GM18526 (cell line): ENCODE data around the gene ZNF593.

Source experiments
- POLR2A ChIP-seq: IDR thresholded peaks from 3 replicates; pipeline ENCODE4 v1.6.1; 2011; ENCODE audit not compliant: insufficient read length; ENCODE audit errors: extremely low read depth

The ZNF593 gene

GRCh38 chr1:26181586-26182382, 12.1 kb downstream of the ZNF593 start:
- TF ChIP-seq POLR2A = no peak

GRCh38 chr1:26182383-26182696, 12.6 kb downstream of the ZNF593 start:
- TF ChIP-seq POLR2A = no peak

DNA sequence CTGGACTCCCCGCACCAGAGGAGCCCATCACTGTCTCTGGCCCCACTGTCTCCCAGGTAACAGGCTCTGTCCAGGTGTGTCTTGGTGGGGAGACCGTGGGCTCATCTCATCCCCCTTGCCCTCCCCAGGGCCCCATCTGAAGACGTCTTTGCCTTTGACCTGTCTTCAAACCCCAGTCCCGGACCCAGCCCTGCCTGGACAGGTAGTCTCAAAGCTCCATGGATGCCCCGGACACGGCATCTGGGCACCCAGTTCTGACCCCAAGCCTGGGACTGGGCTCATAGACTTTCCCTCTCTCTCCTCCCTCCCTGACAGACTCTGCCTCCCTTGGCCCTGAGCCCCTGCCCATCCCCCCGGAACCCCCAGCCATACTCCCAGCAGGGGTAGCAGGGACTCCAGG, 14.4 kb downstream of the ZNF593 start:
- no peak for TF ChIP-seq POLR2A

GRCh38 chr1:26184883-26185282, 15.2 kb downstream of the ZNF593 start:
- no peak for TF ChIP-seq POLR2A

DNA sequence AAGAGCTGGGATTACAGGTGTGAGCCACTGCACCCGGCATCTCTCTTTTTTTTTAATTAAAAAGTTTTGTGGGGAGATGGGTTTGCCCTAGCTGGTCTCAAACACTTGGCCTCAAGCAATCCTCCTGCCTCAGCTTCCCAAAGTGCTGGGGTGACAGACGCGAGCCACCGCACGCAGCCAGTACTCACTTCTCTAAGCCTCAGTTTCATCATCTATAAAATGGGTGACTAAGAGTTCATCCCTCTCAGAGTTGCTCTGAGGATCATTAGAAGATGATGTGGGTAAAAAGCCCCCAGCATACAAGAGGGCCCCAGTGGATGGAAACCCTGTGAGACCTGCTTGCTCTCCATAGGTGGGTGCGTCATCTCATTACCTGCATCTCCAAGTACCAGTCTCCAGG, 18.2 kb downstream of the ZNF593 start:
- no peak for TF ChIP-seq POLR2A

DNA sequence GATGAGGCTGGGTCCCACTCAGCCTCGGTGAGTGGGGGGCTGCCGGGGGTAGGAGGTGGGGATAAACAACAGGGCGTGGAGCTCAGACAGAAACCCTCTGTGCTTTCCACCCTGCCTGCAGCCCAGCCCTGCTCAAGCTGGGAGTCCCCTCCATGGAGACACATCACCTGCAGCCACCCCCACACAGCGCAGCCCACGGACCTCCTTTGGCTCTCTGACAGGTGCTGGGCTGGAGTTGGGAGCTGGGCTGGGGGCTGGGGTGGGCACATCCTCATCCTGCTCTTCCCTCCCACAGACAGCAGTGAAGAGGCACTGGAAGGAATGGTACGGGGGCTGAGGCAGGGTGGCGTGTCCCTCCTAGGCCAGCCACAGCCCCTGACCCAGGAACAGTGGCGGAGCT, 18.8 kb downstream of the ZNF593 start:
- TF ChIP-seq POLR2A = no peak

GRCh38 chr1:26189331-26189730, 19.6 kb downstream of the ZNF593 start:
- TF ChIP-seq POLR2A = no peak

GRCh38 chr1:26189751-26190275, 20.1 kb downstream of the ZNF593 start:
- TF ChIP-seq POLR2A = no peak

- no peak for TF ChIP-seq POLR2A
Measured at GRCh38 chr1:26190373-26190987, 20.8 kb downstream of the ZNF593 start, which contains the start of gene CATSPER4. TSS of gene CATSPER4 (plus strand) at chr1:26190602. CDS start at chr1:26190628, 26 bp downstream.

DNA sequence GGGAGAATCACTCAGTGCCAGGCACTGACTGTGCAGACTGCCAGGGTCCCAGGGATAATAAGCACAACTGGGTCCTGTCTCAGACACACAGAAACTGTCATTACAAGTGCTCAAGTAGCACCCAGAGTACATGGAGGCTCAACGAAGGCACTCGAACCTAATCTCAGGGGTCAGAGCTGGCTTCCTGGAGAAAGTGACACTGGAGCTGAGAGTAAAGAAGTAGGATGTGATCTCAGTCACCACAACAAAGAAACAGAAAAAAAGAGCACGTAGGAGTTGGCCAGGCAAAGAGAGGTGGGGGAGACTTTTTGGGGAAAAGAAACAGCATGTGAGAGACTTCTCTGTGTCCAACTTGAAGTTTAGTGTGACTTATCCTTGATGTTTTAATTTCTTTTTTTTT, 22.0 kb downstream of the ZNF593 start:
- TF ChIP-seq POLR2A = no peak

DNA sequence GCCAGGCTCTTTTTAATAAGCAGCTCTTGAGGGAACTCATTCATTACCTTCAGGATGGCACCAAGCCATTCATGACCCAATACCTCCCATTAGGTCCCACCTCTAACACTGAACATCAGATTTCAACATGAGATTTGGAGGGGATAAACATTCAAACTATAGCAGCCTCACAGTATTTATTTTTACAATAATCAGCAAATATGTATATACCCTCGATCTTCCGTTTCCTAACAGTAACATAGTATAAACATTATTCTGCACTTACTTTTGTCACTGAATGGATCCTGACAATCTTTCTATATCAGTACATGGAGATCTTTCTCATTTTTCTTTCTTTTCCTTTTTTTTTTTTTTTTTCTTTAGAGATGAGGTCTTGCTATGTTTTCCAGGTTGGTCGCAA, 26.1 kb downstream of the ZNF593 start:
- TF ChIP-seq POLR2A = no peak

DNA sequence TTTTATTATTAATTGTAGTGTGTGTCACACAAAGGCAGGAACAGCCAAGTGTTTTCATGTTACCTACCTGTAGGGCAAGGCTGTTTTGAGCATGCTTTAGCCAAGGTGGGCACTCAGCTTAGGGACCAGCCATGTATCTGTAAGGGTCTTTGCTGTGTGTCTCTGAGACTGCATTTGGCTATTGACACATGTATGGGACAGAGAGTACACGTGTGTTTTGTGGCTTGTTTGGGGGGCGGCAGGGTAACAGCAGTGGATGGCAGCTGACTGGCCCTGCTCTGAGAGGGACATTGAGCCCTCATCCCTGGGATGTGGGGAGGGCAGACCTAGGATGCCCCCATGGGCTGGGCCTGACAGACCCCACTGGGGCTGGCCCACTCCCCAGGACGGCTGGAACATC, 27.6 kb downstream of the ZNF593 start:
- TF ChIP-seq POLR2A = no peak

DNA sequence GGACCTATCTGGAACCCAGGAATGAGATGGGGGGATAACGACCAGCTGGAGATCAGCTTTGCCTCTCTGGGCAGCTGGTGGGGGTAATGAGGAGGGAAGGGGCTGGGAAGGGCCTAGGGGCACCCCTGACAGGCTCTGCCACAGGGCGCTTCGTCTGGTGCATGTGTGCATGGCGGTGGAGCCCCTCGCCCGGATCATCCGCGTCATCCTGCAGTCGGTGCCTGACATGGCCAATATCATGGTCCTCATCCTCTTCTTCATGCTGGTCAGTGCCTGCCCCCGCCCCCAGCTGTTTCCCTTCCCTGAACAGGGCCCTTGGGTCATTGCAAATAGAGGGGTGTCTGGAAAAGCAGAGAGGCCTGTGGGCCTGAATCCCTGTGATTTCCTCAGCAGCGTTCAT, 28.1 kb downstream of the ZNF593 start:
- TF ChIP-seq POLR2A = no peak

DNA sequence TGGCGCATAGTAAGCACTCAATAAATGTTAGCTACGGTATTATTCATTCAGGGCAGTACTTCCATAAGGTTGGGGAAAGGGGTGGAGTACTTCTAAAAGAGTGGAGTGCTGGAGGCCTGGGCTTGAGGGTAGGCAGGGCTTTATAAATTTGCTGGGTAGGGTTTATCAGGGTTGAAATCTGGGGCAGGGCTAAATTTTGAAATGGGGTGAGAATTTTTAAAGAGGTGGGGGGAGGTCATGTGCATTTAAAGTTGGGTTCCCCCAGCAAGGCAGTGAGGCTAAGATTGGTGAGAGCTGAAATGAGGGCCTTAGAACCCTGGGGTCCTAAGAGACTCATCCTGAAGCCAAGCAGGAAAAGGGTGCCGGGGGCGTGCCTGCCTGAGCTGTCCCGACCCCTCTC, 30.7 kb downstream of the ZNF593 start:
- TF ChIP-seq POLR2A = no peak

DNA sequence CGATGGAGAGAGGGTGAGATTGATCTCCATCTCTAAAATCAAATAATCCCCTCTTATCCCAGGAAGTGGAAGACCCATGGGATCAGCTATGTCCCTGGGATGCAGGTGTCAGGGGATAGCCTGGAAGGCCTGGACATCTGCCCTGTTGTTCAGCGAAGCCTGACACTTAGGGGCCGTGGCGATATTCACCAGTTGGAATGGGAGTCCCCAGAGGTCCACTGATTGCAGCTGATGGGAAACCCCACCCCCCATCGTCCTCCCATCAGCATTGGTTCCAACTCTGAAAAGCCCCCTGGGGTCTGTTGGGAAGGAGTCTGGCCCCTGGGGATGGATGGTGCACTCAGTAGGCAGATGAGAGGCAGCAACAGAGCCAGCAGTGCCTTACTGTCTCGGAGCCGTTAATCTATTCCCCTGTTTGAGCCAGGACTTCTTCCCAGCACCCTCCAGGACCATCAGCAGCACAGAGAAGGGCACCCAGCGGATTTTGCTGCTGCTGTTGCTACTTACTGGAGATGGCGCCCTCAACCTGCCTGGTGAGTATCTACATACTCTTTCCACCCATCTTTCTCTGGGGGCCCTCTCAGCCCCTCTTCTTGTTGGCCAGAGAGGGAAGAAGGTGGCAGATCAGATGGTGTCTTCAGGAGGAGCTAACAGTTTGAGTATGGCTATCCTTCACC, 34.1 kb downstream of the ZNF593 start:
- no peak for TF ChIP-seq POLR2A
